Upper lobe of left lung (tissue), 4 donors: Measurements from ENCODE around the gene ACTR3.

ENCODE experiments used
- EP300 ChIP-seq, 4 donors: sonication (generic); formaldehyde crosslinking; IDR thresholded peaks; one replicate each; pipeline ENCODE4 v1.5.1; 2017; ENCODE audit warnings: antibody characterized with exemption in 4 of 4, control low read depth in 2 of 4
- POLR2A ChIP-seq, 4 donors: fragments of 450-650 bp; IDR thresholded peaks; one replicate each; pipeline ENCODE4 v1.5.1; 2016 to 2017; ENCODE audit warnings: antibody characterized with exemption in 4 of 4, mild to moderate bottlenecking in 2 of 4
- POLR2AphosphoS5 ChIP-seq, 2 donors: sonication (generic); formaldehyde crosslinking; IDR thresholded peaks; one replicate each; pipeline ENCODE4 v1.5.1; 2017; ENCODE audit warnings: antibody characterized with exemption in 2 of 2
- TF ChIP-seq, protein P1 (sequence below), 6 experiments: fragments of 450-650 bp in 4 of 6; fragments of 200-600 bp in 2 of 6; sonication (generic) in 2 of 6; IDR thresholded peaks; one replicate each; pipeline ENCODE4 v1.5.1; 2016 to 2019; ENCODE audit warnings: antibody characterized with exemption in 6 of 6

DNA sequence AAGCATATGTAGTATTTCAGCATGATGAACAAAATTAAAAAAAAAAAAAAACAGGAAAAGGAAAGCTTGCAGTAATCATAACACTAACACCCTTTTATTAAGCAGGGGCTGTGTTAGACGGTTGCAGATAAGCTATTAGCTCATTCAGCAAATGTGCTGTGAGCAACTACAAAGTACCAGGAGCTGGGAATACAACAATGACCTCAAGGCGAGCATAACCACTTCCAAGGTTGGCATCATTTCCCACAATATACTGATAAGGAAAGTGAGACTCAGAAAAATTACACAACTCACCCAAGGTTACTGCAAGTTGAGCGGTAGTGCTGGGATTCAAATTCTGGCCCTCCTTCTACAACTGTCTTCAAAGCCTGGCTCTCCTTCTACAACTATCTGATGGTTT is 38.2 kb upstream of the ACTR3 start:
- no peak for TF ChIP-seq POLR2A (IDR thresholded peaks at IDR 0.05)
- TF ChIP-seq, protein P1, sequence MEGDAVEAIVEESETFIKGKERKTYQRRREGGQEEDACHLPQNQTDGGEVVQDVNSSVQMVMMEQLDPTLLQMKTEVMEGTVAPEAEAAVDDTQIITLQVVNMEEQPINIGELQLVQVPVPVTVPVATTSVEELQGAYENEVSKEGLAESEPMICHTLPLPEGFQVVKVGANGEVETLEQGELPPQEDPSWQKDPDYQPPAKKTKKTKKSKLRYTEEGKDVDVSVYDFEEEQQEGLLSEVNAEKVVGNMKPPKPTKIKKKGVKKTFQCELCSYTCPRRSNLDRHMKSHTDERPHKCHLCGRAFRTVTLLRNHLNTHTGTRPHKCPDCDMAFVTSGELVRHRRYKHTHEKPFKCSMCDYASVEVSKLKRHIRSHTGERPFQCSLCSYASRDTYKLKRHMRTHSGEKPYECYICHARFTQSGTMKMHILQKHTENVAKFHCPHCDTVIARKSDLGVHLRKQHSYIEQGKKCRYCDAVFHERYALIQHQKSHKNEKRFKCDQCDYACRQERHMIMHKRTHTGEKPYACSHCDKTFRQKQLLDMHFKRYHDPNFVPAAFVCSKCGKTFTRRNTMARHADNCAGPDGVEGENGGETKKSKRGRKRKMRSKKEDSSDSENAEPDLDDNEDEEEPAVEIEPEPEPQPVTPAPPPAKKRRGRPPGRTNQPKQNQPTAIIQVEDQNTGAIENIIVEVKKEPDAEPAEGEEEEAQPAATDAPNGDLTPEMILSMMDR (IDR thresholded peaks at IDR 0.05) = no peak
- no peak for TF ChIP-seq POLR2AphosphoS5 (IDR thresholded peaks at IDR 0.05)
- TF ChIP-seq EP300 (IDR thresholded peaks at IDR 0.05) = no peak
